NCI-H2107 treated with DMSO at 0.1 percent for 48 hours (cell line): ENCODE results near the gene XIRP1.

Experiments used
- DNase-seq: peaks from one replicate; lab custom pipeline; 2025; ENCODE audit not compliant: unreplicated experiment; lab: John Stamatoyannopoulos, UW

The XIRP1 gene

DNA sequence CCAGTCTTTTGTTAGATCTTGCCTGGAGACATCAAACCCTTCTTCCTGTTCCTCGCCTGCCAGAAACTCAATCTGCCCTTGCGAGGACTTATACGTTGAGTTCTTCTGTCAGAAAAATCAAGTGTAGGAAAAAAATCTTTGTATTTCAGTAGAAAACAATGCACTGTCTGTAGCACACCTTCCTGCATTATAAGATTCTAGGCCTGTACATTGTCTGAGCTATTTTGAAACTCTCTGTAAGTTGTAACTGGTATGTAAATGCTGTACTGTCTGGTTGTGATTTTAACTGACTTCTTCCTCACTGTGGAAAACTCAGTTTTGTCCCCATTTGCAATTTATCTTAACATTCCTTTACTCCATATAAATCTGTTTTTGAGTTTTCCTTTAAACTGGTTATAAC lies 17.7 kb upstream of the XIRP1 start:
- no peak for DNase-seq

DNA sequence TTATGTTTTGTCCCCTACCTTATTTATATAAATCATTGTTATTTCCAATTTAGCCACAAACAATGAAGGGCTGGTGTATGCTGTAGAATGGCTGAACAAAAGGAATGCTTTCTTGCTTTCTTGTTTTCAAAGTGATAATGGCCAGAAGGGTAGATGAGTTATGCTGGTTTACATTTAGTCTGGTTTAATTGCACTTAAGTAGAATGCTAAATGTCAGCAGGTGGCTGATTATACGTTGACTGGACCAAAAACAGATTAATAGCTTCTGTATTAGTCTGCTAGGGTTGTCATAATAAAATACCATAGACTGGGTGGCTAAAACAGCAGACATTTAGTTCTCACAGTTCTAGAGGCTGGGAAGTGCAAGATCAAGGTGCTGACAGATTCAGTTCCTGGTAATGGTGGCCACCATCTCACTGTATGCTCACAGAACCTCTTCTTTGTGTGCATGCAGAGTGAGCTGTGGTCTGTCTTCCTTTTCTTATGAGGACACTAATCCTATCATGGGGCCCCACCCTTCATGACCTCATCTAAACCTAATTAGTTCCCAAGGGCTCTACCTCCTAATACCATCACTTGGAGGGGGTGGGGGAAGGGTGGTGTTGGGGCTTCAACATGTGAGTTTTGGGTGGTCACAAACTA lies 17.1 kb upstream of the XIRP1 start:
- no peak for DNase-seq

DNA sequence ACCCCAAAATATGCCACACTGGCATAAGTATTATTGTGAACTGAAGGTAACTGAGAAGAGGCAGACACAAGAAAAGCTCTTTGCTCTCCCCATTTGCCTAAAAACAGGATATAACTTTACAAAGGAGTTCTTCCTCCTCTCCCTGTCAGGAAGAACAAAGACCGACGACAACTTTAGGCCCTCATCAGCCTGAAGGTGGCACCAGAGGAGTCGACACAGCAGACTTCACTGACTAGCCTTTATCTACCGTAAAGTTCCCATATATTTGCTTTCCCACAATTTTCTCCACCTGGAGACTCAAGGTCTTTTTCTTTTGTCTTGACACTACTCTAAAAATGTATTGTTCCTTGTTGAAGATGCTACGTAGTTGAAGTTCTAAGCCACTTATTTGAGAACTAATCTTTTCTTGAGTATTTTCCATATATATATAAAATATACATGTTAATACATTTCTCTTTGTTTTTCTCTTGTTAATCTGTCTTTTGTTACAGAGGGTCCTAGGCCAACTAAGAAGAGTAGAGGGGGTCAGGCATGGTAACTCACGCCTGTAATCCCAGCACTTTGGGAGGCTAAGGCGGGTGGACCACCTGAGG lies 16.2 kb upstream of the XIRP1 start:
- no peak for DNase-seq

GRCh38 chr3:39207361-39208186 lies 15.2 kb upstream of the XIRP1 start:
- no peak for DNase-seq

- no peak for DNase-seq
Observed at GRCh38 chr3:39205919-39206516, 13.6 kb upstream of the XIRP1 start.

DNA sequence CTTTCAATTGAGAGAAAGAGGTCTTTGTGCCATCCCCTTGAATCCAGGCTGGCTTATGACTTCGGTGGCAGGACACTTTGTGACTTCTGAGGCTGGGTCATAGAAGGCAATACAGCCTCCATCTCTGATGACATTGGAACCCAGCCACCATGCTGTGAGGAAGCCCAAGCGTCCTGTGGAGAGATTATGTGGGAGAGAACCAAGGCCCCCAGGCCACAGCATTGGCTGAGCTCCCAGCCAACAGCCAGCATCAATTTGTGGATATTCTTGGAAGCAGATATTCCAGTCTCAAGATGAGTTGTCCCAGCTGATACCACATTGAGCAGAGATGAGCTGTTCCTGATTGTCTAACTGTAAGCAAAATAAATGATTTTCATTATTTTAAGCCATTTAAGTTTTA lies 12.7 kb upstream of the XIRP1 start:
- no peak for DNase-seq

DNA sequence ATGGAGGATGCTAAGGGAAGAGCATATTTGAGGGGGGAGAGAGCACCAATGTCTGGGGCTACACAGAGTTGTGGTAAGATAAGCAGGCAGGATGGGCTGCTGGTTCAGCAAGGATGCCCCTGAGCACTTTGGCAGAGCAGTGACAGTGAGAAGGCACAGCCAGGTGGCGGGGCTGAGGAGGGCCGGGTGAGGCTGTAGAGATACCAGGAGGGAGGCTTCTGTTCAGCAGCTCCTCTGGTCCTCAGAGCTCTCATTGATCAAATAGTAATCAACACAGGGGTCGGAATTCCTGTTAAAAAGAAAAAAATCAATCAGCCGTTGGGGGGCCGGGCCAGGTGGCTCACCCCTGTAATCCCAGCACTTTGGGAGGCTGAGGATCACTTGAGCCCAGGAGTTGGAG lies 11.5 kb upstream of the XIRP1 start:
- DNase-seq, result no peak

DNA sequence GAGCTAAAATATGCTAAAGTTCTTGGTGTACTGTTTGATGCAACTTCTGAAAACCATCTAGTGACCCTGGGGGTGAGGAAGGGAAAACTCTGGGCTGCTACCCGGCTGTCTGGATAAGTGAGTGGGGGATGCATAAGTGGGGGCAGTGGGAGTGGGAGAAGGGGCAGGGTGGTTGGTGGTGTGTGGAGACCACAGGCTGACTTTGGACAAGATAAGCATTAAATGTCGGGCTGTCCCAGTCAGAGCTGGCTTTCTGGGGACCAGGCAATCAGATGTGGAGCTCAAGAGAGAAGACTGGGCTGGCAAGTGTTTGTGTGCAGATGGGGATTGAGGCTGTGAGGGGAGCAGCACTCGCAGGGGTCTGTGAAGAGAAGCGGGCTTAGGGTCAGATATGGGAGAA lies 11.0 kb upstream of the XIRP1 start:
- no peak for DNase-seq

- no peak for DNase-seq
Observed at GRCh38 chr3:39202094-39202493, 9.7 kb upstream of the XIRP1 start.

DNA sequence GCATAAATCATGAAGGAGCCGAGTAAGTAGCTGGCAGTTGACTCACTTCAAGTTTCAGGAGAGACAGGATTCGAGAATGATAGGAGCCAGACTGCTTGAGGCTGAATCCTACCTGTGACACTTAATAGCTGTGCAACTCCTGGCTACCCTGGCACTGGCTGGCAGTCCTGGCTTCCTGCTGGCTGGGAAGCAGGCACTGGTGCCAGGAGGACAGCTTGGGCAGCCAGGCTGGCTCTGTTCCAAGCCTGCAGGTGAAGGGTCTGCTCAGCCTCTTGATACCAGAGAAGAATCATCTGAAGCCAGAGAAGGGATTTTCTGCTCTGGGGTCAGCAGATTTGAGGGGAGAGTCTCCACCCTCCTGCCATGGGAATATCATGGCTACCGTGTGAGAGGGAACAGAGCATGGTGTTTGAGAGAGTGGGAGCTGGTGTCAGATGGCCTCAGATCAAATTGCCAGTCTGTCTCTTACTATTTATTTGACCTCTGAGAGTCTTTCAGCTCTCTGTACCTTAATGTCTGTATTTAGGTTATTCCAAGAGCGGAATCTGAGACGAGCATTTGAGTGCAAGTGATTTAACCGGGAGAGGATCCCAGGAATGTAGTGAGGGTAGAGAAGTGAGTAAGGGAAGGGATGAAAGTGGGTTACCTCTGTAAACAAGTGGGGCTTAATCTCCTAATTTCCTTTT lies 4.4 kb upstream of the XIRP1 start:
- DNase-seq, result peak; percentile 4

DNA sequence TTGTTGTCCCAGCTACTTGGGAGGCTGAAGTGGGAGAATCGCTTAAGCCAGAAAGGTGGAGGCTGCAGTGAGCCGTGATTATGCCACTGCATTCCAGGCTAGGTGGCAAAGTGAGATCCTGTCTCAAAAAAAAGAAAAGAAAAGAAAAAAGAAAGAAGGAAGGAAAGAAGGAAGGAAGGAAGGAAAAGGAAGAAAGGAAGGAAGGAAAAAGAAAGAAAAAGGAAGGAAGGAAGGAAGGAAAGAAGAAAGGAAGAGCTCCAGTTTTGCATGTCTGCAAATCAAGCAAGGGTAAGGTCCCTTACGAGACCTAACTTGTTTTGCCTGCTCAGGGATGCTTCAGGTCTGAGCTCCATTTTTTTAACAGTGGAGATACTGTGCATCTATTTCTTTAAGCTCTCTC lies 3.6 kb upstream of the XIRP1 start:
- no peak for DNase-seq

DNA sequence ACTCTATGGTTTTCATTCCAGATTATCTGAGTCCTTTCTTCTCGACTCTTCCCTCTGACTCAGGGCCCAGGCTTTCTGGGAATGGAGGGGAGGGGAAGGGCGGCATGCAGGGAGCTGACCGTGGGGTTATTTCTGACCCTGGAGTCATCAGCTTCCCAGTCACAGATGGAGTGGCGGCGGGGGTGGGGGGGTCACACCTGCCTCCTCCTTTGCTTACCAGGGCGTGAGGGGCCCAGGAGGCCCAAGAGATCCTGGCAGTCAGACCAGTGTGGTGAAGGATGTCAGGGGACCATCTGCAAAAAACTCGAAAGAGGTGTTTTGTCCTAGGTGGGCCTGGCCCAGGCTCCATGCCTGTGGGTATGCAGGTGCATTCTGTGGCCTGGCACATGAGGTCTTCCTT lies 996 bp upstream of the XIRP1 start:
- no peak for DNase-seq

- DNase-seq, result no peak
Observed at GRCh38 chr3:39191773-39192172, 622 bp downstream of the XIRP1 start.

- no peak for DNase-seq
Observed at GRCh38 chr3:39191111-39191510, 1.3 kb downstream of the XIRP1 start.

- DNase-seq, result no peak
Observed at GRCh38 chr3:39190281-39191025, 1.9 kb downstream of the XIRP1 start.

DNA sequence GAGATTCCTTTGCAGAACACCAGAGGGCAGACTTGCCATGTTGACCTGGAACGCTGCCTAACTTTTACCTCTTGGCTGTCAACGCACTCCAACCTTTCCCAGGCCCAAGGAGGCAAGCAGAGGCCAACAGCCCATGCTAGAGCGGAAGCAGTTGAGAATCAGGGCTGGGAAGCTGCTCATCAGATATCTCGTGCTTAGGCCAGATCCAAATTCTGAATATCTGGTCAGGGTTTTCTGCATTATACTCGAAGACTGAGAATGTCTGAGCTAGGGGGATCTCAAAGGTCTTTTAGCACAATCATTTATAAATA lies 2.5 kb downstream of the XIRP1 start:
- peak; percentile 39 for DNase-seq

DNA sequence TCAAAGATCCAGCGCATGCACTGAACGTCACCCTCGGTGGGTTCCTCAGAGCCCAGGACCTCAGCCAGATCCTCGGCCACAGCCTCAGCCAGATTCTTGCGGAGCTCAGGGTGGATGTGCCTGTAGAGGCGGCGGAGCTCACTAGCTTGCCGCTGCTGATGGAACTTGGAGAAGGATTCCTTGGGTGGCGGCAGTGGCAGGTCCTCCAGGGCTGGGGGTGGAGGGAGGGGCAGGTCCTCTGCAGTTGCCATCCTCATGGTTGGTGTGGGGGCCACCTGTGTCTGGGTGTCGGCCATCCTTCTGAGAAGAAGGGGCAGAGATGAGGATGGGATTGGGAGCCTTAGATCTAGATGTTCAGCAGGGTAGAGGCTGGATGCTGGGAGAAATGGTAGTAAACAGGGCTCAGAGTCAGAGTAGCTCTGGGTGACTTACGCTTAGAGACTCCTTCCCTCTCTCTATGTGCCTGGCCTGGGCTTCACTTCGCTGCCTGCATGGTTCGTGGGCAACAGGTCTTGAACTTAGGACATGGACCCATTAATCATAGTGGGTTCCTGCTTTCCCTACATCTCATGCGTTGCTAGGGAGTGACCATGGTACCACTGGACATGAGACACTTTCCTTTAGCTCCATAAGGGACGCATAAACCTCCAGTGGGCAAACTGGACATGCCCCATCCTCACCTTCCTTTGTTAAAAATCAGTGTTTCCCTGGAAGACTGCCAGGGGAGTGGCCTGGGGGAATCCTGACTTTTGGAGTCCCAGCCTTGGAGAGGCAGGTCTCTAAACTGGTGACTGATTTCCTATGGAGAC lies 3.0 kb downstream of the XIRP1 start:
- DNase-seq, result no peak

- DNase-seq, result no peak
Observed at GRCh38 chr3:39188271-39189149, 3.9 kb downstream of the XIRP1 start.
